ENCODE measurements around the gene PROM1. TPM values are rescaled to one million over a fixed set of nuclear protein-coding genes. Genes with fewer than 3 reads are reported as not detected.

PROM1 gene
- total and polyA plus RNA-seq, 2 of the 13 experiments (the other 11 are each of a cell fraction or from before 2014, with no cell fraction given) = 3.9 to 16.4 TPM

GRCh38 chr4:15921592-15921932 is 162.3 kb downstream of the PROM1 start:
- BruUV-seq (replicated peaks) = no TSS peak
- Histone ChIP-seq H3K4me2 (ENCODE audit: low read depth, low read length) (no peak overlapping the region), H2AFZ (ENCODE audit: low read length) (no peak overlapping the region), H3K4me3 (replicated peaks in 1 of 3; ENCODE audit: insufficient read depth in 1 of 3, low read depth in 2 of 3, low read length in 3 of 3) (no peak overlapping the region), H3K27me3 (ENCODE audit: control insufficient read depth in 1 of 2, insufficient read depth in 2 of 2, low read length in 2 of 2) (peaks cover 0 to 8% of the 10 kb centered on the region in 2 experiments; a peak in 2 of 5 replicates), H3K4me1 (ENCODE audit: insufficient read depth, low read length) (no peaks in the 10 kb centered on the region), H3K27ac (ENCODE audit: extremely low read length, insufficient read depth, low read length) (no peak overlapping the region), H4K20me1 (ENCODE audit: insufficient read depth, low read length) (no peaks in the 10 kb centered on the region), H3K9ac (ENCODE audit: insufficient read depth, low read depth, low read length) (no peak overlapping the region), H3K79me2 (ENCODE audit: insufficient read depth, low read length) (no peaks in the 10 kb centered on the region), H3K9me3 (ENCODE audit: low read length) (no peaks in the 10 kb centered on the region), H3K36me3 (replicated peaks in 1 of 2; ENCODE audit: control insufficient read depth in 1 of 2, insufficient read depth in 2 of 2, low read length in 2 of 2) (no peaks in the 10 kb centered on the region)
- no peak for FAIRE-seq
- CTCF ChIA-PET (ENCODE audit: low intra/inter-chr PET ratio, low total read pairs) = no interaction called here
- intact Hi-C loops (cut with micrococcal nuclease; ENCODE audit: unreplicated experiment) (no loop called here), in situ Hi-C loops (cut with HindIII; ENCODE audit: extremely low pct_ligation_motif_present, low pct_unique_long_range_greater_than_20kb) (no loop called here)
- no peak for ATAC-seq
- no peak for TF ChIP-seq BRD4 (CRISPR knock-in tag; IDR thresholded peaks at IDR 0.05)
- no peak for TF ChIP-seq ZNF274 (CRISPR knock-in tag; IDR thresholded peaks at IDR 0.05)
- TF ChIP-seq SIN3B (IDR thresholded peaks at IDR 0.05; ENCODE audit: low read length) = no peak
- TF ChIP-seq ZNF572 (CRISPR knock-in tag; IDR thresholded peaks at IDR 0.05) = no peak
- TF ChIP-seq ZNF468 (CRISPR knock-in tag; IDR thresholded peaks at IDR 0.05) = no peak
- no peak for TF ChIP-seq ZNF792 (CRISPR knock-in tag; IDR thresholded peaks at IDR 0.05)
- no peak for TF ChIP-seq GFI1 (CRISPR knock-in tag; IDR thresholded peaks at IDR 0.05; ENCODE audit: borderline replicate concordance)
- TF ChIP-seq ZBTB20 (CRISPR knock-in tag; IDR thresholded peaks at IDR 0.05; ENCODE audit: borderline replicate concordance, low read depth) = no peak
- TF ChIP-seq ZNF496 (CRISPR knock-in tag; IDR thresholded peaks at IDR 0.05; ENCODE audit: insufficient replicate concordance) = no peak
- TF ChIP-seq, protein P1, sequence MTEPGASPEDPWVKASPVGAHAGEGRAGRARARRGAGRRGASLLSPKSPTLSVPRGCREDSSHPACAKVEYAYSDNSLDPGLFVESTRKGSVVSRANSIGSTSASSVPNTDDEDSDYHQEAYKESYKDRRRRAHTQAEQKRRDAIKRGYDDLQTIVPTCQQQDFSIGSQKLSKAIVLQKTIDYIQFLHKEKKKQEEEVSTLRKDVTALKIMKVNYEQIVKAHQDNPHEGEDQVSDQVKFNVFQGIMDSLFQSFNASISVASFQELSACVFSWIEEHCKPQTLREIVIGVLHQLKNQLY (CRISPR knock-in tag; IDR thresholded peaks at IDR 0.05) = no peak
- no peak for TF ChIP-seq YEATS4 (CRISPR knock-in tag; IDR thresholded peaks at IDR 0.05; ENCODE audit: borderline replicate concordance)
- no peak for TF ChIP-seq ZNF557 (CRISPR knock-in tag; IDR thresholded peaks at IDR 0.05)
- TF ChIP-seq ZNF34 (CRISPR knock-in tag; IDR thresholded peaks at IDR 0.05; ENCODE audit: borderline replicate concordance) = no peak
- TF ChIP-seq ARNT2 (CRISPR knock-in tag; IDR thresholded peaks at IDR 0.05; ENCODE audit: low read depth) = no peak
- POLR2A ChIA-PET = no interaction called here
- WGBS (ENCODE audit: low lambda C conversion rate) = 43% methylated on average over 1 of the region's 1 CpG
- no peak for DNase-seq (ENCODE audit: low spot score)

All from HepG2 (cell line).